Stimulated activated CD4-positive, alpha-beta T cell treated with anti-CD3 and anti-CD28 coated beads, Interleukin-4, amount 100 ng/mL, for 48 hours (primary cell): Measurements from ENCODE around the gene GRM4.

Experiments used
- DNase-seq, 2 donors: peaks; one replicate each; pipeline ENCODE4 v3.0.0-alpha.2; 2020; ENCODE audit warnings: low read depth in 2 of 2

Gene GRM4

GRCh38 chr6:33995309-33996119, 150.4 kb downstream of the GRM4 start:
- DNase-seq, result no peak

- DNase-seq, result no peak
These were observed 151.2 kb downstream of the GRM4 start for GRCh38 chr6:33994472-33995308.

- no peak for DNase-seq
These were observed 152.0 kb downstream of the GRM4 start for GRCh38 chr6:33993653-33994471.

- DNase-seq, result no peak
These were observed 152.8 kb downstream of the GRM4 start for GRCh38 chr6:33993091-33993490.

GRCh38 chr6:33992191-33992590, 153.7 kb downstream of the GRM4 start:
- no peak for DNase-seq

- DNase-seq, result no peak
These were observed 154.3 kb downstream of the GRM4 start for GRCh38 chr6:33991610-33992009.

- no peak for DNase-seq
These were observed 155.8 kb downstream of the GRM4 start for GRCh38 chr6:33990061-33990541.

- DNase-seq, result no peak
These were observed 156.7 kb downstream of the GRM4 start for GRCh38 chr6:33989016-33989854.

- no peak for DNase-seq
These were observed 157.5 kb downstream of the GRM4 start for GRCh38 chr6:33988121-33989015.

GRCh38 chr6:33987531-33988021, 158.3 kb downstream of the GRM4 start:
- DNase-seq, result no peak

GRCh38 chr6:33985947-33986346, 159.9 kb downstream of the GRM4 start:
- DNase-seq, result no peak

GRCh38 chr6:33985313-33985751, 160.6 kb downstream of the GRM4 start:
- no peak for DNase-seq

GRCh38 chr6:33984466-33985312, 161.2 kb downstream of the GRM4 start:
- DNase-seq, result no peak

GRCh38 chr6:33983721-33984465, 162.0 kb downstream of the GRM4 start:
- DNase-seq, result no peak

GRCh38 chr6:33983109-33983716, 162.7 kb downstream of the GRM4 start:
- no peak for DNase-seq

GRCh38 chr6:33981861-33982260, 164.0 kb downstream of the GRM4 start:
- no peak for DNase-seq

- no peak for DNase-seq
These were observed 164.5 kb downstream of the GRM4 start for GRCh38 chr6:33981421-33981820.
